ENCODE results near the gene PTPN14.

Gene PTPN14

GRCh38 chr1:214326406-214326805 lies 225.0 kb downstream of the PTPN14 start:
- DNase-seq, result peak; percentile 1

- no peak for DNase-seq
Observed at GRCh38 chr1:214324896-214325800, 226.3 kb downstream of the PTPN14 start.

- DNase-seq, result no peak
Observed at GRCh38 chr1:214321705-214322453, 229.5 kb downstream of the PTPN14 start.

GRCh38 chr1:214319938-214320337 lies 231.5 kb downstream of the PTPN14 start:
- no peak for DNase-seq

GRCh38 chr1:214318956-214319736 lies 232.3 kb downstream of the PTPN14 start:
- DNase-seq, result no peak

- DNase-seq, result no peak
Observed at GRCh38 chr1:214318356-214318755, 233.0 kb downstream of the PTPN14 start.

- DNase-seq, result no peak
Observed at GRCh38 chr1:214317734-214318133, 233.7 kb downstream of the PTPN14 start.

GRCh38 chr1:214317300-214317699 lies 234.1 kb downstream of the PTPN14 start:
- DNase-seq, result no peak

- no peak for DNase-seq
Observed at GRCh38 chr1:214316593-214316992, 234.8 kb downstream of the PTPN14 start.

GRCh38 chr1:214314178-214314843 lies 237.1 kb downstream of the PTPN14 start:
- DNase-seq, result no peak

- no peak for DNase-seq
Observed at GRCh38 chr1:214312530-214313051, 238.8 kb downstream of the PTPN14 start.

- no peak for DNase-seq
Observed at GRCh38 chr1:214310777-214311690, 240.4 kb downstream of the PTPN14 start.

GRCh38 chr1:214310010-214310409 lies 241.4 kb downstream of the PTPN14 start:
- DNase-seq, result no peak

- no peak for DNase-seq
Observed at GRCh38 chr1:214306269-214306668, 245.1 kb downstream of the PTPN14 start.

GRCh38 chr1:214305164-214305751 lies 246.1 kb downstream of the PTPN14 start:
- no peak for DNase-seq

GRCh38 chr1:214303141-214303930 lies 248.1 kb downstream of the PTPN14 start:
- no peak for DNase-seq

- no peak for DNase-seq
Observed at GRCh38 chr1:214301526-214301925, 249.9 kb downstream of the PTPN14 start.

GRCh38 chr1:214300149-214300780 lies 251.1 kb downstream of the PTPN14 start:
- DNase-seq, result no peak
